Fibroblast of lung (primary cell): ENCODE data around the gene BAZ2B. TPM values are rescaled to one million over a fixed set of nuclear protein-coding genes. Genes with fewer than 3 reads are reported as not detected.

Experiments
- DNase-seq, 2 donors: peaks; one replicate each; pipeline versions ENCODE4 v3.0.0 to v3.0.0-alpha.2; 2010; ENCODE audit warnings: low read depth in 2 of 2
- H2AFZ ChIP-seq: 2 replicates; pipeline ENCODE4 v1.5.1; 2012; ENCODE audit warnings: low read length, control low read depth, inconsistent platforms
- H3K27ac ChIP-seq: 2 replicates; pipeline ENCODE4 v1.5.1; 2011; ENCODE audit warnings: low read length, control low read depth; ENCODE audit not compliant: insufficient read depth
- H3K27me3 ChIP-seq: 2 replicates; pipeline ENCODE4 v1.5.1; 2011; ENCODE audit warnings: mild to moderate bottlenecking, low read length; ENCODE audit not compliant: control insufficient read depth, insufficient read depth
- H3K36me3 ChIP-seq: 2 replicates; pipeline ENCODE4 v1.5.1; 2011; ENCODE audit warnings: low read length; ENCODE audit not compliant: control insufficient read depth, insufficient read depth
- H3K4me1 ChIP-seq: 2 replicates; pipeline ENCODE4 v1.5.1; 2011; ENCODE audit warnings: low read length; ENCODE audit not compliant: control insufficient read depth, insufficient read depth; ENCODE audit errors: extremely low read depth
- H3K4me2 ChIP-seq: 2 replicates; pipeline ENCODE4 v1.5.1; 2011; ENCODE audit warnings: low read length, control low read depth; ENCODE audit not compliant: insufficient read depth; ENCODE audit errors: extremely low read depth
- H3K4me3 ChIP-seq, 4 experiments: fragments of 200-600 bp in 1 of 4; sonication (generic) in 1 of 4; replicated peaks in 1 of 4; 2 replicates each; pipeline ENCODE4 v1.5.1; 2011 to 2016; ENCODE audit warnings: low read length in 4 of 4, low read depth in 3 of 4, mild to moderate bottlenecking in 3 of 4, control low read depth in 2 of 4, inconsistent platforms in 1 of 4, mixed read lengths in 1 of 4; ENCODE audit not compliant: insufficient read depth in 1 of 4; ENCODE audit errors: control extremely low read depth in 1 of 4
- H3K79me2 ChIP-seq: 2 replicates; pipeline ENCODE4 v1.5.1; 2012; ENCODE audit warnings: mild to moderate bottlenecking, low read length, inconsistent platforms; ENCODE audit not compliant: control insufficient read depth, insufficient read depth
- H3K9ac ChIP-seq: 2 replicates; pipeline ENCODE4 v1.5.1; 2011; ENCODE audit warnings: mild to moderate bottlenecking, low read length, control low read depth; ENCODE audit not compliant: insufficient read depth
- H3K9me3 ChIP-seq: 2 replicates; pipeline ENCODE4 v1.5.1; 2012; ENCODE audit warnings: low read depth, low read length; ENCODE audit not compliant: control insufficient read depth, insufficient read depth
- H4K20me1 ChIP-seq: 2 replicates; pipeline ENCODE4 v1.5.1; 2011; ENCODE audit warnings: low read length; ENCODE audit not compliant: control insufficient read depth, insufficient read depth; ENCODE audit errors: extremely low read depth
- EZH2 ChIP-seq: IDR thresholded peaks from 2 replicates; pipeline ENCODE4 v1.5.1; 2012; ENCODE audit warnings: low read length, control low read depth, mild to moderate bottlenecking; ENCODE audit errors: missing control alignments
- polyA plus RNA-seq, 2 donors: library from polyadenylated mRNA; depleted of rRNA in 1 of 2; stranded (reverse) in 1 of 2; unstranded in 1 of 2; fragments of >200 nt; gene quantifications; 2 replicates each; pipeline ENCODE4 v1.2.1, GENCODE V29; 2011 to 2012; ENCODE audit warnings: missing spikeins in 1 of 2
- total RNA-seq: library from RNA; depleted of rRNA; stranded (reverse); fragments of >200 nt; gene quantifications from 2 replicates; pipeline ENCODE4 v1.2.1, GENCODE V29; 2014
- TF ChIP-seq, protein P1 (sequence below), 2 donors: IDR thresholded peaks in 1 of 2; conservative IDR thresholded peaks in 1 of 2; 1 replicate in 1 of 2; 2 replicates in 1 of 2; pipeline ENCODE4 v1.5.1; 2011 to 2012; ENCODE audit warnings: low read length in 2 of 2, control low read depth in 1 of 2, inconsistent platforms in 1 of 2, low read depth in 1 of 2, mild to moderate bottlenecking in 1 of 2

The BAZ2B gene
- total and polyA plus RNA-seq, 2 donors (not counting 1 experiment from before 2014, with no cell fraction given): 28.0 to 61.8 TPM

DNA sequence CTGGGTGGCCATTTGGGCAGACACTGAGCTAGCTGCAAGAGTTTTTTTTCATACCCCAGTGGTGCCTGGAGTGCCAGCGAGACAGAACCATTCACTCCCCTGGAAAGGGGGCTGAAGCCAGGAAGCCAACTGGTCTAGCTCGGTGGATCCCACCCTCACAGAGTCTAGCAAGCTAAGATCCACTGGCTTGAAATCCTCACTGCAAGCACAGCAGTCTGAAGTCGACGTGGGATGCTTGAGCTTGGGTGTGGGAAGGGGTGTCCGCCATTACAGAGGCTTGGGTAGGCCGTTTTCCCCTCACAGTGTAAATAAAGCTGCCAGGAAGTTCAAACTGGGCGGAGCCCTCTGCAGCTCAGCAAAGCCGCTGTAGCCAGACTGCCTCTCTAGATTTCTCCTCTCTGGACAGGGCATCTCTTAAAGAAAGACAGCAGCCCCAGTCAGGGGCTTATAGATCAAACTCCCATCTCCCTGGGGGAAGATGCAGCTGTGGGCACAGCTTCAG is 260.2 kb downstream of the BAZ2B start:
- H3K79me2 ChIP-seq: no peaks in the 10 kb centered on the region
- H3K27me3 ChIP-seq: no peaks in the 10 kb centered on the region
- no peaks in the 10 kb centered on the region for H3K9me3 ChIP-seq
- H3K4me1 ChIP-seq: no peaks in the 10 kb centered on the region
- H3K9ac ChIP-seq: no peak overlapping the region
- H3K4me3 ChIP-seq: no peak overlapping the region
- no peak for DNase-seq
- no peak overlapping the region for H2AFZ ChIP-seq
- H4K20me1 ChIP-seq: no peaks in the 10 kb centered on the region
- no peak overlapping the region for H3K4me2 ChIP-seq
- H3K27ac ChIP-seq: no peak overlapping the region
- no peaks in the 10 kb centered on the region for H3K36me3 ChIP-seq
- TF ChIP-seq, protein P1, sequence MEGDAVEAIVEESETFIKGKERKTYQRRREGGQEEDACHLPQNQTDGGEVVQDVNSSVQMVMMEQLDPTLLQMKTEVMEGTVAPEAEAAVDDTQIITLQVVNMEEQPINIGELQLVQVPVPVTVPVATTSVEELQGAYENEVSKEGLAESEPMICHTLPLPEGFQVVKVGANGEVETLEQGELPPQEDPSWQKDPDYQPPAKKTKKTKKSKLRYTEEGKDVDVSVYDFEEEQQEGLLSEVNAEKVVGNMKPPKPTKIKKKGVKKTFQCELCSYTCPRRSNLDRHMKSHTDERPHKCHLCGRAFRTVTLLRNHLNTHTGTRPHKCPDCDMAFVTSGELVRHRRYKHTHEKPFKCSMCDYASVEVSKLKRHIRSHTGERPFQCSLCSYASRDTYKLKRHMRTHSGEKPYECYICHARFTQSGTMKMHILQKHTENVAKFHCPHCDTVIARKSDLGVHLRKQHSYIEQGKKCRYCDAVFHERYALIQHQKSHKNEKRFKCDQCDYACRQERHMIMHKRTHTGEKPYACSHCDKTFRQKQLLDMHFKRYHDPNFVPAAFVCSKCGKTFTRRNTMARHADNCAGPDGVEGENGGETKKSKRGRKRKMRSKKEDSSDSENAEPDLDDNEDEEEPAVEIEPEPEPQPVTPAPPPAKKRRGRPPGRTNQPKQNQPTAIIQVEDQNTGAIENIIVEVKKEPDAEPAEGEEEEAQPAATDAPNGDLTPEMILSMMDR (conservative IDR thresholded peaks at IDR 0.05 in 1 of 2, IDR thresholded peaks at IDR 0.05 in 1 of 2; ENCODE audit: low read depth in 1 of 2, low read length in 2 of 2): no peak
- no peak for TF ChIP-seq EZH2

GRCh38 chr2:159351977-159352376 is 264.4 kb downstream of the BAZ2B start:
- H3K27me3 ChIP-seq: no peaks in the 10 kb centered on the region
- no peak overlapping the region for H3K27ac ChIP-seq
- TF ChIP-seq, protein P1 (conservative IDR thresholded peaks at IDR 0.05 in 1 of 2, IDR thresholded peaks at IDR 0.05 in 1 of 2; ENCODE audit: low read depth in 1 of 2, low read length in 2 of 2): no peak
- TF ChIP-seq EZH2: no peak
- no peaks in the 10 kb centered on the region for H3K79me2 ChIP-seq
- no peak overlapping the region for H3K4me2 ChIP-seq
- H3K36me3 ChIP-seq: no peaks in the 10 kb centered on the region
- H4K20me1 ChIP-seq: no peaks in the 10 kb centered on the region
- H3K9ac ChIP-seq: no peak overlapping the region
- H2AFZ ChIP-seq: no peak overlapping the region
- DNase-seq: no peak
- H3K9me3 ChIP-seq: no peaks in the 10 kb centered on the region
- no peaks in the 10 kb centered on the region for H3K4me1 ChIP-seq
- H3K4me3 ChIP-seq: no peak overlapping the region

DNA sequence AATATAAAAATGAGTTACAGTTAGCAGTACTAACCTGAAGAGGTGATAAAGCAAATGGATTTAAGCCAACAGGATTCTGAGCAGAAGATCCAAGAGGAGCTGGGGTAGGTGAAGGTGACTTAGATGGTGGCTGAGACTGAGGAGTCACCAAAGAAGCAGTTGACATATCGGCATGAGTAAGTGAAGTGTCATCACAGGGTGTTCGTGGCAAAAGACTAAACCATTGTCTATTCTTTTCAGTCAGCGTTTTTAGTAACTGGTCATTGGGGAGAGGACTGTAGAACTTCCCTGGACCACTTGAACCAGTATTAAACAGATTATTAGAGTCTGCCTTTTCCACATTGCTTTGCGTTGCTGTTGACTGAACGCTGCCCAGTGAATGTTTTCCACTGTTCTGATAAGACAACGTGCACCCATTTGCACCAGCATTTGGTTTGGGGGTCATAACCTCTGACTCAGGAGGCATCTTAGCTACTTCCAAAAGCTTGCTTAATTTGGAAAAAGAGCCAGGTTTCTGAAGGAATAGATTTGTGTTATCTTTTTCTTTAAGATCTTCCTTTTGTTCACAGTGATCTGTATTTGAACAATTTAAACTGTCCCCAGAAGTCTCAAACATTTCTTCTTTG is 266.6 kb downstream of the BAZ2B start:
- Histone ChIP-seq H3K27me3 (no peaks in the 10 kb centered on the region), H3K9ac (no peak overlapping the region), H2AFZ (no peak overlapping the region), H3K9me3 (no peaks in the 10 kb centered on the region), H4K20me1 (no peaks in the 10 kb centered on the region), H3K27ac (no peak overlapping the region), H3K4me2 (no peak overlapping the region), H3K4me1 (no peaks in the 10 kb centered on the region), H3K4me3 (no peak overlapping the region), H3K79me2 (no peaks in the 10 kb centered on the region), H3K36me3 (no peaks in the 10 kb centered on the region)
- no peak for DNase-seq
- no peak for TF ChIP-seq EZH2
- TF ChIP-seq, protein P1 (conservative IDR thresholded peaks at IDR 0.05 in 1 of 2, IDR thresholded peaks at IDR 0.05 in 1 of 2; ENCODE audit: low read depth in 1 of 2, low read length in 2 of 2): no peak
